Measurements from ENCODE around the gene CAPN12. TPM values are rescaled to one million over a fixed set of nuclear protein-coding genes. Genes with fewer than 3 reads are reported as not detected.
A peak's percentile ranks its signal among the peaks of the same experiment; 100 is the strongest.

The CAPN12 gene
- total RNA-seq, 4 donors from 2014 or later = 0.83 to 8.4 (median 8.2) TPM; not detected in 1

DNA sequence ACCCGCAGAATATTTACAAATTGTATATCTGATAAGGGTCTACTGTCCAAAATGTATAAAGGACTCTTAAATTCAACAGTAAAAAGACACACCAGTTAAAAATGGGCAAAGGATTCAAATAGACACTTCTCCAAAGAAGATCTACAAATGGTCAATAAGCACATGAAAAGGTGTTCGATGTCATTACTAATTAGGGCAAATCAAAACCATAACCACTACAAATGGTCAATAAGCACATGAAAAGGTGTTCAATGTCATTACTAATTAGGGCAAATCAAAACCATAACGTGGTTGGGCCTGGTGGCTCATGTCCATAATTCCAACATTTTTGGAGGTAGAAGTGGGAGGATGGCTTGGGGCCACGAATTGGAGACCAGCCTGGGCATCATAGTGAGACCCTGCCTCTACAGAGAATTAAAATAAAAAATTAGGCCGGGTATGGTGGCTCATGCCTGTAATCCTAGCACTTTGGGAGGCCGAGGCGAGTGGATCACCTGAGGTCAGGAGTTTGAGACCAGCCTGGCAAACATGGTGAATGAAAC is 56.4 kb downstream of the CAPN12 start:
- intact Hi-C loops (cut with DNase I; ENCODE audit: low total_unique reads) = no loop called here
- H3K27me3 ChIP-seq = no peaks in the 10 kb centered on the region
- H3K9me3 ChIP-seq = no peaks in the 10 kb centered on the region
- H3K4me3 ChIP-seq = no peak overlapping the region
- H3K27ac ChIP-seq = peak overlapping the region; percentile 95 to 100
- TF ChIP-seq CTCF (IDR thresholded peaks at IDR 0.05) = no peak
- no peak for TF ChIP-seq POLR2A (IDR thresholded peaks at IDR 0.05)
- DNase-seq = no peak
- no peaks in the 10 kb centered on the region for H3K36me3 ChIP-seq
- H3K4me1 ChIP-seq = peaks cover 23 to 40% of the 10 kb centered on the region in 2 donors

- Histone ChIP-seq H3K4me1 (peaks cover 21 to 35% of the 10 kb centered on the region in 2 donors), H3K27me3 (no peaks in the 10 kb centered on the region), H3K4me3 (no peak overlapping the region), H3K36me3 (no peaks in the 10 kb centered on the region), H3K27ac (peak overlapping the region; percentile 95 to 100), H3K9me3 (no peaks in the 10 kb centered on the region)
- intact Hi-C loops (cut with DNase I; ENCODE audit: low total_unique reads) = no loop called here
- TF ChIP-seq POLR2A (IDR thresholded peaks at IDR 0.05) = no peak
- no peak for TF ChIP-seq CTCF (IDR thresholded peaks at IDR 0.05)
- DNase-seq = no peak
Measured at GRCh38 chr19:38686530-38686888, 57.8 kb downstream of the CAPN12 start.

- H3K4me1 ChIP-seq = peaks cover 21 to 35% of the 10 kb centered on the region in 2 donors
- peak in 1 of 2 donors; percentile 4 for TF ChIP-seq POLR2A (IDR thresholded peaks at IDR 0.05)
- TF ChIP-seq CTCF (IDR thresholded peaks at IDR 0.05) = peak; percentile 11 to 63 (median 38)
- DNase-seq = no peak
- H3K36me3 ChIP-seq = no peaks in the 10 kb centered on the region
- peak overlapping the region; percentile 95 to 100 for H3K27ac ChIP-seq
- H3K9me3 ChIP-seq = no peaks in the 10 kb centered on the region
- H3K27me3 ChIP-seq = no peaks in the 10 kb centered on the region
- intact Hi-C loops (cut with DNase I; ENCODE audit: low total_unique reads) = no loop called here
- no peak overlapping the region for H3K4me3 ChIP-seq
Measured at GRCh38 chr19:38685666-38686529, 58.4 kb downstream of the CAPN12 start.

DNA sequence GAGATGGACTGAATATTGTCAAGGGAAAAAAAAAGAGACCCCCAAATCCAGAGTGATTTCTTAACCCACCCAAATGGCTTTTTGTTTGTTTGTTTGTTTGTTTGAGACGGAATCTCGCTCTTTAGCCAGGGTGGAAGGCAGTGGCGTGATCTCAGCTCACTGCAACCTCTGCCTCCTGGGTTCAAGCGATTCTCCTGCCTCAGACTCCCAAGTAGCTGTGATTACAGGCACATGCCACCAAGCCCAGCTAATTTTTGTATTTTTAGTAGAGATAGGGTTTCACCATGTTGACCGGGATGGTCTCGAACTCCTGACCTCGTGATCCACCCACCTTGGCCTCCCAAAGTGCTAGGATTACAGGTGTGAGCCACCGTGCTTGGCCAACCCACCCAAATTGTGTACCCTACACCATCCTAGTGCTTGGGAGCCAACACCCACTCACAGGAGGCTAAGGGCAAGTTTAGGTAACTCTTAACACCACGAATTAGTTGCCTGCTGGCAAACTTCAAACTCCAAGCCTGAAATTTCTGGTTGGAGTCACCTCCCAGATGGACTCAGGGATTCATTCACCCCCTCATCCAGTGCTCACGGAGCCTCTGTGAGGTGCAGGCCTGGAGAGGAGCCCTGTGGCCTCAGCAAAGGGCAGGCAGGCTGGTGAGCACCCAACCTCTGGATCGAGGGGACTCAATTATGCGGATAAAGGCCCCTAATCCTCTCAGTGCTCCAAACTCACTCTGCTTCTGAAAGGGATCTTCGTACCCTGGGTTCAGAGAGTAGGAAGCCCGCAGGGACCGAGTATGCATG is 59.2 kb downstream of the CAPN12 start:
- DNase-seq = no peak
- Histone ChIP-seq H3K27me3 (no peaks in the 10 kb centered on the region), H3K27ac (peak overlapping the region; percentile 95 to 100), H3K4me3 (no peak overlapping the region), H3K9me3 (no peaks in the 10 kb centered on the region), H3K4me1 (peaks cover 21 to 39% of the 10 kb centered on the region in 2 donors), H3K36me3 (no peaks in the 10 kb centered on the region)
- intact Hi-C loops (cut with DNase I; ENCODE audit: low total_unique reads) = no loop called here
- TF ChIP-seq POLR2A (IDR thresholded peaks at IDR 0.05) = no peak
- TF ChIP-seq CTCF (IDR thresholded peaks at IDR 0.05) = no peak

All from uterus (tissue), 4 donors.